BLaER1 treated with 17β-estradiol and CSF1 and Interleukin-3, amounts not matched to agents 10 nM and 100 nM (cell line): ENCODE results near the gene SHISA9.

Experiments
- H3K27ac ChIP-seq, 11 experiments: shearing (Covaris generic); formaldehyde crosslinking; 2 replicates each; pipeline ENCODE4 v1.8.1; 2022
- H3K27me3 ChIP-seq, 11 experiments: shearing (Covaris generic); formaldehyde crosslinking; 2 replicates each; pipeline ENCODE4 v1.8.1; 2022
- H3K36me3 ChIP-seq, 11 experiments: shearing (Covaris generic); formaldehyde crosslinking; 2 replicates each; pipeline ENCODE4 v1.8.1; 2022
- H3K4me1 ChIP-seq, 10 experiments: shearing (Covaris generic); formaldehyde crosslinking; 2 replicates each; pipeline ENCODE4 v1.8.1; 2022
- H3K4me2 ChIP-seq, 11 experiments: shearing (Covaris generic); formaldehyde crosslinking; 2 replicates each; pipeline ENCODE4 v1.8.1; 2022
- H3K4me3 ChIP-seq, 10 experiments: shearing (Covaris generic); formaldehyde crosslinking; 2 replicates each; pipeline ENCODE4 v1.8.1; 2022
- H3K9ac ChIP-seq, 11 experiments: shearing (Covaris generic); formaldehyde crosslinking; 2 replicates each; pipeline ENCODE4 v1.8.1; 2022
- H3K9me3 ChIP-seq, 11 experiments: shearing (Covaris generic); formaldehyde crosslinking; replicated peaks in 1 of 11; 2 replicates each; pipeline ENCODE4 v1.8.1; 2022
- H4K20me1 ChIP-seq, 11 experiments: shearing (Covaris generic); formaldehyde crosslinking; 2 replicates each; pipeline ENCODE4 v1.8.1; 2022
- Cebpa-rat ChIP-seq, 11 experiments: shearing (Covaris generic); IDR thresholded peaks; 2 replicates each; pipeline ENCODE4 v1.8.1; 2022

Gene SHISA9

GRCh38 chr16:13238182-13238581 is 336.8 kb downstream of the SHISA9 start:
- Histone ChIP-seq H3K36me3 (no peaks in the 10 kb centered on the region), H3K9ac (no peak overlapping the region), H3K27ac (no peak overlapping the region), H3K4me1 (peaks cover 0 to 20% (median 8%) of the 10 kb centered on the region in 10 experiments; a peak in 14 of 20 replicates), H3K4me3 (no peak overlapping the region), H4K20me1 (no peaks in the 10 kb centered on the region), H3K4me2 (no peak overlapping the region), H3K9me3 (peaks cover 0 to 3% (median 0%) of the 10 kb centered on the region in 11 experiments; a peak in 1 of 22 replicates), H3K27me3 (no peaks in the 10 kb centered on the region)
- TF ChIP-seq Cebpa-rat (IDR thresholded peaks at IDR 0.05), result no peak

GRCh38 chr16:13242201-13242600 is 340.8 kb downstream of the SHISA9 start:
- Histone ChIP-seq H3K4me1 (peaks cover 0 to 14% (median 8%) of the 10 kb centered on the region in 10 experiments; a peak in 14 of 20 replicates), H3K4me3 (no peak overlapping the region), H3K9ac (no peak overlapping the region), H3K27ac (no peak overlapping the region), H3K4me2 (no peak overlapping the region), H3K36me3 (no peaks in the 10 kb centered on the region), H3K27me3 (no peaks in the 10 kb centered on the region), H3K9me3 (peaks cover 0 to 4% (median 0%) of the 10 kb centered on the region in 11 experiments; a peak in 2 of 22 replicates), H4K20me1 (no peaks in the 10 kb centered on the region)
- no peak for TF ChIP-seq Cebpa-rat (IDR thresholded peaks at IDR 0.05)

GRCh38 chr16:13244770-13245169 is 343.4 kb downstream of the SHISA9 start:
- no peak overlapping the region for H3K9ac ChIP-seq
- H3K4me3 ChIP-seq, result no peak overlapping the region
- H3K4me1 ChIP-seq, result peaks cover 0 to 14% (median 8%) of the 10 kb centered on the region in 10 experiments; a peak in 14 of 20 replicates
- no peaks in the 10 kb centered on the region for H4K20me1 ChIP-seq
- no peak for TF ChIP-seq Cebpa-rat (IDR thresholded peaks at IDR 0.05)
- H3K27ac ChIP-seq, result no peak overlapping the region
- peaks cover 0 to 6% (median 0%) of the 10 kb centered on the region in 11 experiments; a peak in 2 of 22 replicates for H3K9me3 ChIP-seq
- H3K36me3 ChIP-seq, result no peaks in the 10 kb centered on the region
- H3K4me2 ChIP-seq, result no peak overlapping the region
- no peaks in the 10 kb centered on the region for H3K27me3 ChIP-seq

- H3K4me3 ChIP-seq, result no peak overlapping the region
- H3K9me3 ChIP-seq, result peaks cover 0 to 6% (median 0%) of the 10 kb centered on the region in 11 experiments; a peak in 1 of 22 replicates
Observed at GRCh38 chr16:13245713-13246377, 344.4 kb downstream of the SHISA9 start.

DNA sequence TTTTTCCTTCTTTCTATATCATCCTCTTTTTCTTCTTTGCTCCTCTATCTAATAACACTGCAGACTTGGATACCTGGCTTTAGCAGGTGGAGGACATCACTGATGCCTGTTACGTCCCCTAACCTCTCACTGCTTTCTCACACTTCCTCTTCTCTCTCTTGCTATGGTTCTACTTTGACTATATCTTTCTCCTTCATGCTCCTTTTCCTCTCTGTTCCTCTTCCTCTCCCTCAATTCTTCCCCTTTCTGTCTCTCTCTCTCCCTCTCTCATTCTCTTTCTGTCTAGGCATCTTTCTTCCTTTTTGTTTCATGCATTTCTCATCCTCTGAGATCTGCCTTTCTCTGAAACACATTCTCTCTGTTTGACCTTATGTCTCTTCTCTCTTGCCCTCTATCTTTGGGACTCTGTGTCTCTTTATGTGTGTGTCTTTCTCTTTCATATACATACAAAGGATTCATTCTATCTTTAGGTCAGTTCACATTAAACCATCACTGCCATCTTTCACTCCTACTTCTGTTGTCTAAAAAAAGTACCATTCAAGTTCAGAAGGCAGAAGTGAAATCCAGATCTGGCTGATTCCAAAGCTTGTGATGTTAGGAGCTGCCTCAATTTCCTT is 353.7 kb downstream of the SHISA9 start:
- Histone ChIP-seq H3K27me3 (no peaks in the 10 kb centered on the region), H3K27ac (no peak overlapping the region), H3K9me3 (peaks cover 13 to 26% (median 18%) of the 10 kb centered on the region in 11 experiments), H3K4me2 (no peak overlapping the region), H3K4me1 (no peaks in the 10 kb centered on the region), H3K4me3 (no peak overlapping the region), H4K20me1 (no peaks in the 10 kb centered on the region), H3K36me3 (no peaks in the 10 kb centered on the region), H3K9ac (no peak overlapping the region)
- TF ChIP-seq Cebpa-rat (IDR thresholded peaks at IDR 0.05), result no peak

More at GRCh38 chr16:13245713-13246377, 344.4 kb downstream of the SHISA9 start:
- TF ChIP-seq Cebpa-rat (IDR thresholded peaks at IDR 0.05), result no peak
- H3K36me3 ChIP-seq, result no peaks in the 10 kb centered on the region
- no peak overlapping the region for H3K4me2 ChIP-seq
- H3K9ac ChIP-seq, result no peak overlapping the region
- no peak overlapping the region for H3K27ac ChIP-seq
- no peaks in the 10 kb centered on the region for H4K20me1 ChIP-seq
- no peaks in the 10 kb centered on the region for H3K27me3 ChIP-seq
- peaks cover 0 to 14% (median 8%) of the 10 kb centered on the region in 10 experiments; a peak in 14 of 20 replicates for H3K4me1 ChIP-seq

GRCh38 chr16:13262270-13263090 is 361.1 kb downstream of the SHISA9 start:
- H3K36me3 ChIP-seq, result no peaks in the 10 kb centered on the region
- no peaks in the 10 kb centered on the region for H4K20me1 ChIP-seq
- H3K4me2 ChIP-seq, result no peak overlapping the region
- TF ChIP-seq Cebpa-rat (IDR thresholded peaks at IDR 0.05), result no peak
- no peaks in the 10 kb centered on the region for H3K27me3 ChIP-seq
- no peak overlapping the region for H3K9ac ChIP-seq
- no peaks in the 10 kb centered on the region for H3K4me1 ChIP-seq
- no peak overlapping the region for H3K27ac ChIP-seq
- H3K4me3 ChIP-seq, result no peak overlapping the region
- peaks cover 25 to 51% (median 42%) of the 10 kb centered on the region in 11 experiments for H3K9me3 ChIP-seq

DNA sequence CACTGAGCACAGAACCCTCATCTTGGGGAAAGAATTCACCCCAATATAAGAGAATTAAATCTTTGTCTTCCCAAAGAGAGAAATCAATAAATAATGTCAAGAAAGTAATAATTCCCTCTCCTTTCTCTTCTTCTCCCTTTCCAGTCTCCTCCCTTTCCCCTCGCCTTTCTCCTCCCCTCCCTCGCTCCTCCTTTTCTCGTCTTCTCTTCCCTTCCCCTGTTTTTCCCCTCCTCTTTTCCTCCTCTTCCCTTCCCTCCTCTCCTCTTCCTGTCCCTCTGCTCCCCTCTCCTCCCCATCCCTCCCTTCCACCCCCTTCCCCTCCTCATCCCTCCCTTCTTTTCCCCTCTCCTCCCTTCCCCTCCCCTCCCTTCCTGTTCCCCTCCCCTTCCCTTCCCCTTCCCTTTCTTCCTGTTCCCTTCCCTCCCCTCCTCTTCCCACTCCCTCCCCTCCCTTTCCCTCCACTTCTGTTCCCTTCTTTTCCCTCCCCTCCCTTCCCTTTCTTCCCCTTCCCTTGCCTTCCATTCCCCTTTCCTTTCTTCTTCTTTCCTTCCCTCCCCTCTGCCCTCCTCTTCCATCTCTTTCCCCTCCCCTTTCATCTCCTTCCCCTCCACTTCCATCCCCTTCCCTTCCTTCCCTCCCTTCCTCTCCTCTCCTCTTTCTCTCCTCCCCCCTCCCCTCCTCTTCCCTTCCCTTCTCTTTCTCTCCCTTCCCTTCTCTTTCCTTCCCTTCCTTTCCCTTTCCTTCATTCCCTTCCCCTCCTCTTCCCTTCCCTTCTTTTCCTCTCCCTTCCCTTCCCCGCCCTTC is 363.6 kb downstream of the SHISA9 start:
- Histone ChIP-seq H3K4me3 (no peak overlapping the region), H3K4me1 (no peaks in the 10 kb centered on the region), H3K4me2 (no peak overlapping the region), H3K27ac (no peak overlapping the region), H3K9me3 (peaks cover 13 to 33% (median 23%) of the 10 kb centered on the region in 11 experiments), H3K9ac (no peak overlapping the region), H3K36me3 (no peaks in the 10 kb centered on the region), H4K20me1 (no peaks in the 10 kb centered on the region), H3K27me3 (no peaks in the 10 kb centered on the region)
- no peak for TF ChIP-seq Cebpa-rat (IDR thresholded peaks at IDR 0.05)

GRCh38 chr16:13269359-13269758 is 368.0 kb downstream of the SHISA9 start:
- Histone ChIP-seq H3K4me2 (no peak overlapping the region), H3K4me3 (no peak overlapping the region), H3K27ac (no peak overlapping the region), H3K27me3 (no peaks in the 10 kb centered on the region), H3K9ac (no peak overlapping the region), H3K36me3 (no peaks in the 10 kb centered on the region), H4K20me1 (no peaks in the 10 kb centered on the region), H3K9me3 (no peaks in the 10 kb centered on the region), H3K4me1 (no peaks in the 10 kb centered on the region)
- TF ChIP-seq Cebpa-rat (IDR thresholded peaks at IDR 0.05), result no peak
